GM12892 (cell line): ENCODE data around the gene DDIT4. TPM values are rescaled to one million over a fixed set of nuclear protein-coding genes. Genes with fewer than 3 reads are reported as not detected.
"Not testable (repeated sequence)": the region's sequence is repeated elsewhere in the genome, so short reads cannot be mapped to it uniquely, and the experiment has no call there.

Experiments used
- DNase-seq: peaks from one replicate; pipeline ENCODE4 v3.0.0; 2011; ENCODE audit not compliant: insufficient read length
- FAIRE-seq: peaks from 2 replicates; lab custom pipeline; 2011; peaks lifted over from hg19 to GRCh38; lab: Jason Lieb, UNC
- POLR2A ChIP-seq: IDR thresholded peaks from 2 replicates; pipeline ENCODE4 v1.6.1; 2011; ENCODE audit warnings: low read depth, low read length, control low read depth
- POLR2AphosphoS5 ChIP-seq: IDR thresholded peaks from 2 replicates; pipeline ENCODE4 v1.6.1; 2011; ENCODE audit warnings: low read depth, low read length, control low read depth
- TAF1 ChIP-seq: IDR thresholded peaks from 2 replicates; pipeline ENCODE4 v1.6.1; 2011; ENCODE audit warnings: low read depth, mild to moderate bottlenecking, control low read depth, low read length, borderline replicate concordance
- polyA plus RNA-seq: library from polyadenylated mRNA; unstranded; fragments of >200 nt; gene quantifications from one replicate; pipeline ENCODE4 v1.2.1, GENCODE V29; 2012; ENCODE audit warnings: missing spikeins, inconsistent platforms; ENCODE audit not compliant: missing spikeins

The DDIT4 gene
- 158 TPM for polyA plus RNA-seq

- peak; percentile 100 for TF ChIP-seq POLR2AphosphoS5
- TF ChIP-seq POLR2A = peak; percentile 100
- peak; percentile 90 for TF ChIP-seq TAF1
- peak; percentile 99 for DNase-seq
- FAIRE-seq = peak; percentile 97
Observed at GRCh38 chr10:72273410-72274212, at the start of gene DDIT4. Gene DDIT4, plus strand, starts transcription at chr10:72273924. Its CDS starts 293 bp downstream, at chr10:72274217.

GRCh38 chr10:72224191-72224590, 49.5 kb upstream of the DDIT4 start:
- DNase-seq, FAIRE-seq: not testable (repeated sequence)

GRCh38 chr10:72226418-72227027, 47.2 kb upstream of the DDIT4 start:
- FAIRE-seq (no peak), DNase-seq (no peak)
- no peak for TF ChIP-seq TAF1
- TF ChIP-seq POLR2A = no peak
- TF ChIP-seq POLR2AphosphoS5 = no peak

GRCh38 chr10:72227826-72228225, 45.9 kb upstream of the DDIT4 start:
- FAIRE-seq (no peak), DNase-seq (no peak)
- TF ChIP-seq POLR2AphosphoS5 (no peak), POLR2A (no peak), TAF1 (no peak)

- DNase-seq (no peak), FAIRE-seq (no peak)
- TF ChIP-seq POLR2AphosphoS5 = no peak
- no peak for TF ChIP-seq TAF1
- TF ChIP-seq POLR2A = no peak
Observed at GRCh38 chr10:72228318-72228751, 45.4 kb upstream of the DDIT4 start.

- FAIRE-seq (no peak), DNase-seq (no peak)
- TF ChIP-seq POLR2A = no peak
- no peak for TF ChIP-seq POLR2AphosphoS5
- no peak for TF ChIP-seq TAF1
Observed at GRCh38 chr10:72229261-72230251, 44.2 kb upstream of the DDIT4 start.

GRCh38 chr10:72233621-72234020, 40.1 kb upstream of the DDIT4 start:
- FAIRE-seq = no peak
- TF ChIP-seq TAF1 (no peak), POLR2AphosphoS5 (no peak), POLR2A (no peak)
- no peak for DNase-seq

GRCh38 chr10:72234560-72235095, 39.1 kb upstream of the DDIT4 start:
- no peak for TF ChIP-seq POLR2A
- TF ChIP-seq POLR2AphosphoS5 = no peak
- TF ChIP-seq TAF1 = no peak
- no peak for FAIRE-seq

GRCh38 chr10:72235544-72236279, 38.0 kb upstream of the DDIT4 start:
- no peak for TF ChIP-seq POLR2AphosphoS5
- no peak for TF ChIP-seq POLR2A
- no peak for DNase-seq
- no peak for FAIRE-seq

More at GRCh38 chr10:72234560-72235095, 39.1 kb upstream of the DDIT4 start:
- no peak for DNase-seq

GRCh38 chr10:72238392-72239175, 35.1 kb upstream of the DDIT4 start:
- no peak for TF ChIP-seq POLR2AphosphoS5
- TF ChIP-seq POLR2A = no peak
- TF ChIP-seq TAF1 = no peak
- FAIRE-seq (no peak), DNase-seq (no peak)
